ENCODE measurements around the gene PRKAR1B. TPM values are rescaled to one million over a fixed set of nuclear protein-coding genes. Genes with fewer than 3 reads are reported as not detected.

Gene PRKAR1B
- total and polyA plus RNA-seq, 8 donors: 2.5 to 8.4 (median 5.3) TPM

GRCh38 chr7:726084-726853 is 812 bp downstream of the PRKAR1B start, which contains the start of gene DNAAF5:
Gene DNAAF5, plus strand, starts transcription at chr7:726699. Its CDS starts 22 bp downstream, at chr7:726721.
- 3 to 6% methylated on average over 51 to 56 of the region's 56 CpGs for WGBS, 2 donors
- peak; percentile 97 to 99 (median 98) for ATAC-seq
- Histone ChIP-seq H3K4me3 (peak within 1 kb of the TSS; percentile 80 to 91 (median 90)), H3K27me3 (no peaks in the 10 kb centered on the region), H3K9me3 (no peaks in the 10 kb centered on the region), H3K4me1 (peaks cover 0 to 14% (median 3%) of the 10 kb centered on the region in 3 donors), H3K36me3 (no peaks in the 10 kb centered on the region), H3K27ac (peak within 1 kb of the TSS; percentile 29 to 51 (median 35))
- FAIRE-seq: no peak
- intact Hi-C loops (cut with DNase I): loop anchor here in 1 of 3 donors (10.0 kb wide), 1 partner anchor 201 kb away; no protein-coding TSS in a partner anchor
- peak; percentile 80 to 94 (median 85) for DNase-seq
- no peak for TF ChIP-seq CTCF (IDR thresholded peaks at IDR 0.05)

GRCh38 chr7:725223-726005 is 1.7 kb downstream of the PRKAR1B start:
- intact Hi-C loops (cut with DNase I): loop anchor here in 1 of 3 donors (10.0 kb wide), 1 partner anchor 201 kb away; no protein-coding TSS in a partner anchor
- Histone ChIP-seq H3K9me3 (no peaks in the 10 kb centered on the region), H3K27me3 (no peaks in the 10 kb centered on the region), H3K27ac (no peak overlapping the region), H3K4me3 (peak overlapping the region in 2 of 4 donors; percentile 90 to 91), H3K4me1 (peaks cover 0 to 14% (median 3%) of the 10 kb centered on the region in 3 donors), H3K36me3 (no peaks in the 10 kb centered on the region)
- FAIRE-seq: no peak
- ATAC-seq: peak in 1 of 4 donors; percentile 9
- 59 to 61% methylated on average over 8 of the region's 8 CpGs for WGBS, 2 donors
- no peak for TF ChIP-seq CTCF (IDR thresholded peaks at IDR 0.05)
- DNase-seq: no peak

GRCh38 chr7:724298-724697 is 2.8 kb downstream of the PRKAR1B start:
- no peaks in the 10 kb centered on the region for H3K9me3 ChIP-seq
- ATAC-seq (no peak), DNase-seq (peak in 1 of 6 donors; percentile 10), FAIRE-seq (no peak)
- H3K36me3 ChIP-seq: no peaks in the 10 kb centered on the region
- 93 to 95% methylated on average over 7 of the region's 7 CpGs for WGBS, 2 donors
- TF ChIP-seq CTCF (IDR thresholded peaks at IDR 0.05): no peak
- no peak overlapping the region for H3K27ac ChIP-seq
- H3K4me1 ChIP-seq: peaks cover 0 to 14% (median 3%) of the 10 kb centered on the region in 3 donors
- no peak overlapping the region for H3K4me3 ChIP-seq
- no peaks in the 10 kb centered on the region for H3K27me3 ChIP-seq
- intact Hi-C loops (cut with DNase I): loop anchor here in 1 of 3 donors (10.0 kb wide), 1 partner anchor 199 kb away; no protein-coding TSS in a partner anchor

- H3K4me3 ChIP-seq: no peak overlapping the region
- H3K27me3 ChIP-seq: no peaks in the 10 kb centered on the region
- H3K4me1 ChIP-seq: peaks cover 0 to 14% (median 3%) of the 10 kb centered on the region in 3 donors
- intact Hi-C loops (cut with DNase I): loop anchor here in 1 of 3 donors (10.0 kb wide), 1 partner anchor 199 kb away; no protein-coding TSS in a partner anchor
- 96 to 99% methylated on average over 9 of the region's 9 CpGs for WGBS, 2 donors
- no peak overlapping the region for H3K27ac ChIP-seq
- H3K36me3 ChIP-seq: no peaks in the 10 kb centered on the region
- FAIRE-seq (no peak), DNase-seq (peak in 1 of 6 donors; percentile 11), ATAC-seq (no peak)
- no peak for TF ChIP-seq CTCF (IDR thresholded peaks at IDR 0.05)
- H3K9me3 ChIP-seq: no peaks in the 10 kb centered on the region
Observed at GRCh38 chr7:723541-723940, 3.5 kb downstream of the PRKAR1B start.
